ENCODE measurements around the gene PPP1R14D. TPM values are rescaled to one million over a fixed set of nuclear protein-coding genes. Genes with fewer than 3 reads are reported as not detected.

Gene PPP1R14D
- total and polyA plus RNA-seq, 2 experiments from 2014 or later = not detected

DNA sequence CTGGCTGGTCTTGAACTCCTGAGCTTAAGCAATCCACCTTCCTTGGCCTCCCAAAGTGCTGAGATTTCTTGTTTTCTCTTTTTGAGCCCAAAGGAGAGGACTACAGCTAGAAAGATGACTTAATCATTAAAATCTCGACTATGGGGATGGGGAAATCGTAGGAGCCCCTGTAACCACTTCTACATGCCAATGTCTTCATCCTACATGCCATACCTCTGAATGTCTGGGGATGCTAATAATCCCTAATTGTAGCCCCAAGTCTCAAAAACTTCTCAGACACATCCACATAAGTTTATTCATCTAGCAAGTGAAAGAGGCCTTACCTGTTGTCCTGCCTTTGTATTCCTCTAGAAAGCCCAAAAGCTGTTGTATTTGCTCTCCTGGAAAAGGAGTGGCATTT, 49.2 kb upstream of the PPP1R14D start:
- Histone ChIP-seq H2AFZ (no peak overlapping the region), H3F3A (replicated peaks; ENCODE audit: low read depth) (peaks cover 5% of the 10 kb centered on the region; the same call in 1 of the 2 replicates), H3K36me3 (ENCODE audit: insufficient read depth) (no peaks in the 10 kb centered on the region), H3K27ac (ENCODE audit: low read depth) (no peak overlapping the region), H3K4me2 (no peak overlapping the region), H4K20me1 (replicated peaks; ENCODE audit: insufficient read depth) (no peaks in the 10 kb centered on the region), H3K79me2 (replicated peaks; ENCODE audit: insufficient read depth) (no peaks in the 10 kb centered on the region), H3K9me2 (ENCODE audit: insufficient read depth) (no peaks in the 10 kb centered on the region), H3K27me3 (ENCODE audit: insufficient read depth) (no peaks in the 10 kb centered on the region), H3K4me1 (ENCODE audit: insufficient read depth) (peaks cover 16% of the 10 kb centered on the region), H3K4me3 (no peak overlapping the region)
- ATAC-seq (no peak), DNase-seq (ENCODE audit: low spot score) (no peak)
- peaks cover 13% of the 10 kb centered on the region for H3K27me3 Mint-ChIP-seq (ENCODE audit: insufficient read depth, low read depth, poor library complexity)
- H3K27ac Mint-ChIP-seq = no peak overlapping the region
- no peaks in the 10 kb centered on the region; the same call in 2 of the 3 replicates for H3K36me3 Mint-ChIP-seq (ENCODE audit: low read depth)
- TF ChIP-seq, protein P1, sequence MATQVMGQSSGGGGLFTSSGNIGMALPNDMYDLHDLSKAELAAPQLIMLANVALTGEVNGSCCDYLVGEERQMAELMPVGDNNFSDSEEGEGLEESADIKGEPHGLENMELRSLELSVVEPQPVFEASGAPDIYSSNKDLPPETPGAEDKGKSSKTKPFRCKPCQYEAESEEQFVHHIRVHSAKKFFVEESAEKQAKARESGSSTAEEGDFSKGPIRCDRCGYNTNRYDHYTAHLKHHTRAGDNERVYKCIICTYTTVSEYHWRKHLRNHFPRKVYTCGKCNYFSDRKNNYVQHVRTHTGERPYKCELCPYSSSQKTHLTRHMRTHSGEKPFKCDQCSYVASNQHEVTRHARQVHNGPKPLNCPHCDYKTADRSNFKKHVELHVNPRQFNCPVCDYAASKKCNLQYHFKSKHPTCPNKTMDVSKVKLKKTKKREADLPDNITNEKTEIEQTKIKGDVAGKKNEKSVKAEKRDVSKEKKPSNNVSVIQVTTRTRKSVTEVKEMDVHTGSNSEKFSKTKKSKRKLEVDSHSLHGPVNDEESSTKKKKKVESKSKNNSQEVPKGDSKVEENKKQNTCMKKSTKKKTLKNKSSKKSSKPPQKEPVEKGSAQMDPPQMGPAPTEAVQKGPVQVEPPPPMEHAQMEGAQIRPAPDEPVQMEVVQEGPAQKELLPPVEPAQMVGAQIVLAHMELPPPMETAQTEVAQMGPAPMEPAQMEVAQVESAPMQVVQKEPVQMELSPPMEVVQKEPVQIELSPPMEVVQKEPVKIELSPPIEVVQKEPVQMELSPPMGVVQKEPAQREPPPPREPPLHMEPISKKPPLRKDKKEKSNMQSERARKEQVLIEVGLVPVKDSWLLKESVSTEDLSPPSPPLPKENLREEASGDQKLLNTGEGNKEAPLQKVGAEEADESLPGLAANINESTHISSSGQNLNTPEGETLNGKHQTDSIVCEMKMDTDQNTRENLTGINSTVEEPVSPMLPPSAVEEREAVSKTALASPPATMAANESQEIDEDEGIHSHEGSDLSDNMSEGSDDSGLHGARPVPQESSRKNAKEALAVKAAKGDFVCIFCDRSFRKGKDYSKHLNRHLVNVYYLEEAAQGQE (IDR thresholded peaks at IDR 0.05; ENCODE audit: unreplicated experiment) = no peak
- TF ChIP-seq, protein P2, sequence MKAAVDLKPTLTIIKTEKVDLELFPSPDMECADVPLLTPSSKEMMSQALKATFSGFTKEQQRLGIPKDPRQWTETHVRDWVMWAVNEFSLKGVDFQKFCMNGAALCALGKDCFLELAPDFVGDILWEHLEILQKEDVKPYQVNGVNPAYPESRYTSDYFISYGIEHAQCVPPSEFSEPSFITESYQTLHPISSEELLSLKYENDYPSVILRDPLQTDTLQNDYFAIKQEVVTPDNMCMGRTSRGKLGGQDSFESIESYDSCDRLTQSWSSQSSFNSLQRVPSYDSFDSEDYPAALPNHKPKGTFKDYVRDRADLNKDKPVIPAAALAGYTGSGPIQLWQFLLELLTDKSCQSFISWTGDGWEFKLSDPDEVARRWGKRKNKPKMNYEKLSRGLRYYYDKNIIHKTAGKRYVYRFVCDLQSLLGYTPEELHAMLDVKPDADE (IDR thresholded peaks at IDR 0.05) = no peak
- TF ChIP-seq JUNB (IDR thresholded peaks at IDR 0.05; ENCODE audit: unreplicated experiment) = no peak
- no peak for TF ChIP-seq ZNF331 (CRISPR knock-in tag; IDR thresholded peaks at IDR 0.05; ENCODE audit: low read depth)
- TF ChIP-seq, protein P3, sequence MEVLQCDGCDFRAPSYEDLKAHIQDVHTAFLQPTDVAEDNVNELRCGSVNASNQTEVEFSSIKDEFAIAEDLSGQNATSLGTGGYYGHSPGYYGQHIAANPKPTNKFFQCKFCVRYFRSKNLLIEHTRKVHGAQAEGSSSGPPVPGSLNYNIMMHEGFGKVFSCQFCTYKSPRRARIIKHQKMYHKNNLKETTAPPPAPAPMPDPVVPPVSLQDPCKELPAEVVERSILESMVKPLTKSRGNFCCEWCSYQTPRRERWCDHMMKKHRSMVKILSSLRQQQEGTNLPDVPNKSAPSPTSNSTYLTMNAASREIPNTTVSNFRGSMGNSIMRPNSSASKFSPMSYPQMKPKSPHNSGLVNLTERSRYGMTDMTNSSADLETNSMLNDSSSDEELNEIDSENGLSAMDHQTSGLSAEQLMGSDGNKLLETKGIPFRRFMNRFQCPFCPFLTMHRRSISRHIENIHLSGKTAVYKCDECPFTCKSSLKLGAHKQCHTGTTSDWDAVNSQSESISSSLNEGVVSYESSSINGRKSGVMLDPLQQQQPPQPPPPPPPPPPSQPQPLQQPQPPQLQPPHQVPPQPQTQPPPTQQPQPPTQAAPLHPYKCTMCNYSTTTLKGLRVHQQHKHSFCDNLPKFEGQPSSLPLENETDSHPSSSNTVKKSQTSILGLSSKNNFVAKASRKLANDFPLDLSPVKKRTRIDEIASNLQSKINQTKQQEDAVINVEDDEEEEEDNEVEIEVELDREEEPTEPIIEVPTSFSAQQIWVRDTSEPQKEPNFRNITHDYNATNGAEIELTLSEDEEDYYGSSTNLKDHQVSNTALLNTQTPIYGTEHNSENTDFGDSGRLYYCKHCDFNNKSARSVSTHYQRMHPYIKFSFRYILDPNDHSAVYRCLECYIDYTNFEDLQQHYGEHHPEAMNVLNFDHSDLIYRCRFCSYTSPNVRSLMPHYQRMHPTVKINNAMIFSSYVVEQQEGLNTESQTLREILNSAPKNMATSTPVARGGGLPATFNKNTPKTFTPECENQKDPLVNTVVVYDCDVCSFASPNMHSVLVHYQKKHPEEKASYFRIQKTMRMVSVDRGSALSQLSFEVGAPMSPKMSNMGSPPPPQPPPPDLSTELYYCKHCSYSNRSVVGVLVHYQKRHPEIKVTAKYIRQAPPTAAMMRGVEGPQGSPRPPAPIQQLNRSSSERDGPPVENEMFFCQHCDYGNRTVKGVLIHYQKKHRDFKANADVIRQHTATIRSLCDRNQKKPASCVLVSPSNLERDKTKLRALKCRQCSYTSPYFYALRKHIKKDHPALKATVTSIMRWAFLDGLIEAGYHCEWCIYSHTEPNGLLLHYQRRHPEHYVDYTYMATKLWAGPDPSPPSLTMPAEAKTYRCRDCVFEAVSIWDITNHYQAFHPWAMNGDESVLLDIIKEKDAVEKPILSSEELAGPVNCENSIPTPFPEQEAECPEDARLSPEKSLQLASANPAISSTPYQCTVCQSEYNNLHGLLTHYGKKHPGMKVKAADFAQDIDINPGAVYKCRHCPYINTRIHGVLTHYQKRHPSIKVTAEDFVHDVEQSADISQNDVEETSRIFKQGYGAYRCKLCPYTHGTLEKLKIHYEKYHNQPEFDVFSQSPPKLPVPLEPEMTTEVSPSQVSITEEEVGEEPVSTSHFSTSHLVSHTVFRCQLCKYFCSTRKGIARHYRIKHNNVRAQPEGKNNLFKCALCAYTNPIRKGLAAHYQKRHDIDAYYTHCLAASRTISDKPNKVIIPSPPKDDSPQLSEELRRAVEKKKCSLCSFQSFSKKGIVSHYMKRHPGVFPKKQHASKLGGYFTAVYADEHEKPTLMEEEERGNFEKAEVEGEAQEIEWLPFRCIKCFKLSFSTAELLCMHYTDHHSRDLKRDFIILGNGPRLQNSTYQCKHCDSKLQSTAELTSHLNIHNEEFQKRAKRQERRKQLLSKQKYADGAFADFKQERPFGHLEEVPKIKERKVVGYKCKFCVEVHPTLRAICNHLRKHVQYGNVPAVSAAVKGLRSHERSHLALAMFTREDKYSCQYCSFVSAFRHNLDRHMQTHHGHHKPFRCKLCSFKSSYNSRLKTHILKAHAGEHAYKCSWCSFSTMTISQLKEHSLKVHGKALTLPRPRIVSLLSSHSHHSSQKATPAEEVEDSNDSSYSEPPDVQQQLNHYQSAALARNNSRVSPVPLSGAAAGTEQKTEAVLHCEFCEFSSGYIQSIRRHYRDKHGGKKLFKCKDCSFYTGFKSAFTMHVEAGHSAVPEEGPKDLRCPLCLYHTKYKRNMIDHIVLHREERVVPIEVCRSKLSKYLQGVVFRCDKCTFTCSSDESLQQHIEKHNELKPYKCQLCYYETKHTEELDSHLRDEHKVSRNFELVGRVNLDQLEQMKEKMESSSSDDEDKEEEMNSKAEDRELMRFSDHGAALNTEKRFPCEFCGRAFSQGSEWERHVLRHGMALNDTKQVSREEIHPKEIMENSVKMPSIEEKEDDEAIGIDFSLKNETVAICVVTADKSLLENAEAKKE (CRISPR knock-in tag; IDR thresholded peaks at IDR 0.05) = no peak
- TF ChIP-seq ZNF114 (CRISPR knock-in tag; IDR thresholded peaks at IDR 0.05) = no peak
- TF ChIP-seq CREB1 (CRISPR knock-in tag; IDR thresholded peaks at IDR 0.05; ENCODE audit: low read depth) = no peak
- no peak for TF ChIP-seq EZH2 (IDR thresholded peaks at IDR 0.05; ENCODE audit: low read depth, unreplicated experiment)
- TF ChIP-seq EZH2phosphoT487 (IDR thresholded peaks at IDR 0.05; ENCODE audit: unreplicated experiment) = no peak
- no peak for TF ChIP-seq STAT1 (IDR thresholded peaks at IDR 0.05; ENCODE audit: unreplicated experiment)
- TF ChIP-seq NANOG (IDR thresholded peaks at IDR 0.05; ENCODE audit: borderline replicate concordance) = no peak
- no peak for TF ChIP-seq POLR2AphosphoS5 (IDR thresholded peaks at IDR 0.05; ENCODE audit: low read depth)
- TF ChIP-seq, protein P4, sequence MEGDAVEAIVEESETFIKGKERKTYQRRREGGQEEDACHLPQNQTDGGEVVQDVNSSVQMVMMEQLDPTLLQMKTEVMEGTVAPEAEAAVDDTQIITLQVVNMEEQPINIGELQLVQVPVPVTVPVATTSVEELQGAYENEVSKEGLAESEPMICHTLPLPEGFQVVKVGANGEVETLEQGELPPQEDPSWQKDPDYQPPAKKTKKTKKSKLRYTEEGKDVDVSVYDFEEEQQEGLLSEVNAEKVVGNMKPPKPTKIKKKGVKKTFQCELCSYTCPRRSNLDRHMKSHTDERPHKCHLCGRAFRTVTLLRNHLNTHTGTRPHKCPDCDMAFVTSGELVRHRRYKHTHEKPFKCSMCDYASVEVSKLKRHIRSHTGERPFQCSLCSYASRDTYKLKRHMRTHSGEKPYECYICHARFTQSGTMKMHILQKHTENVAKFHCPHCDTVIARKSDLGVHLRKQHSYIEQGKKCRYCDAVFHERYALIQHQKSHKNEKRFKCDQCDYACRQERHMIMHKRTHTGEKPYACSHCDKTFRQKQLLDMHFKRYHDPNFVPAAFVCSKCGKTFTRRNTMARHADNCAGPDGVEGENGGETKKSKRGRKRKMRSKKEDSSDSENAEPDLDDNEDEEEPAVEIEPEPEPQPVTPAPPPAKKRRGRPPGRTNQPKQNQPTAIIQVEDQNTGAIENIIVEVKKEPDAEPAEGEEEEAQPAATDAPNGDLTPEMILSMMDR (conservative IDR thresholded peaks at IDR 0.05; ENCODE audit: low read depth in 2 of 2) = no peak
- H3K4me1 Mint-ChIP-seq = peaks cover 21% of the 10 kb centered on the region; the same call in 2 of the 3 replicates
- no peak overlapping the region for H3K4me3 Mint-ChIP-seq
- H3K9me3 Mint-ChIP-seq = peaks cover 3% of the 10 kb centered on the region; the same call in 2 of the 3 replicates

Measured in GM23338 (cell line).